SKM-1 treated with dmso at 0.1 percent for 144 hours (cell line): Measurements from ENCODE around the gene GPAT2.
"Not testable (repeated sequence)": the region's sequence is repeated elsewhere in the genome, so short reads cannot be mapped to it uniquely, and the experiment has no call there.

Experiments
- DNase-seq: peaks from one replicate; lab custom pipeline; 2025; ENCODE audit not compliant: unreplicated experiment; lab: John Stamatoyannopoulos, UW

GPAT2 gene

GRCh38 chr2:96023701-96024100 lies 11.0 kb downstream of the GPAT2 start:
- DNase-seq, result not testable (repeated sequence)

- not testable (repeated sequence) for DNase-seq
These were observed 11.8 kb downstream of the GPAT2 start for GRCh38 chr2:96022701-96023447.

DNA sequence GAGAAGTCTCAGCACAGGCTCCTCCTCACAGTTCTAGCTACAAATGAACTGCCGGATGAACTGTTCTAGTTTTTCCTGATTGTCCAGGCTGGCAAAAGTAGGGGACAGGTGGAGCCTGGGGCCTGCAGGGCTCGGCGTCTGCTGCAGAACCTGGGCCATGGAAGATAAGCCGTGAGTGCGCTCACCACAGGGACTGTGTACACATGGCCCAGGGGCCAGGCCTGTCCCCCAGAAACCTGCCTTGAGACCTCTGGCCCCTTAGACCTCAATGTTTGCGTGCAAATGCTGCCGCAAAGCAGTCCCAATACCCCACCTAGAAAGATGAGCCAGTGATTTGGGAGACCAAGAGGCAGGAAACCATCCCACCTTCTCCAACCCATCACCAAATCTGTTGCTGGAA lies 12.6 kb downstream of the GPAT2 start:
- DNase-seq, result not testable (repeated sequence)

DNA sequence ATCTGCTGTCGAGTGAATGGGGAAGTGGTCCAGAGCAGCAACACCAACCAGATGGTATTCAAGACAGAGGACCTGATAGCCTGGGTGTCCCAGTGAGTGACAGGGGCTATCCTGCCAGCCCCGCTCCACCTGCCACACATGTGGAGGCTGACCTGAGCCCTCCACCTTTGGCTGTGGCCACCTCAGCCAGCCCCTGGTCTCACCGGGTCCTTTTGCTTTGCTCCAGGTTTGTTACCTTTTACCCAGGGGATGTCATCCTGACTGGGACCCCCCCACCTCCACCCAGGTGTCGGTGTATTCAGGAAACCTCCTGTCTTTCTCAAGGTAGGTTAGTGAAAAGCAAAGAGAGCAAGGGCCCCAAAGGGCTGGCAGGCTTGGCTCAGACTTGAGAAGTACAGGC lies 13.6 kb downstream of the GPAT2 start:
- DNase-seq, result not testable (repeated sequence)

GRCh38 chr2:96019909-96020590 lies 14.7 kb downstream of the GPAT2 start:
- DNase-seq, result not testable (repeated sequence)

DNA sequence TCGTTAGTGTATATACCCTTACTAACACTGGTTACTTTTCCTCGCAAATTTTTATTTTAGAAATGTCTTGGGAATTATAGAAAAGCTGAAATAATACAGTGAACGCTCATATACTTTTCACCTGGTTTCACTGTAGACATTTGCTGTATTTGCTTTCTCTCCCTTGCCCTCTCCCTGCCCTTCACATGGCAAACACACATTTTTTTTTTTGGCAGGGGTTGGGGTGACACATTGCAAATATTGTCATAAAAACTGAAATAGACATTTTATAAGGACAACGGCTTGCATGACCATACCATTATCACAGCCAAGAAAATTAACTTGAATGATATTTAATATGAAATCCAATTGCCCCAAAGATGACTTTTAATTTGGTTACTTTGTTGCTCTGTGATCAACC lies 18.4 kb downstream of the GPAT2 start:
- DNase-seq, result not testable (repeated sequence)

- not testable (repeated sequence) for DNase-seq
These were observed 21.9 kb downstream of the GPAT2 start for GRCh38 chr2:96012792-96013264.

GRCh38 chr2:96012086-96012791 lies 22.5 kb downstream of the GPAT2 start:
- DNase-seq, result not testable (repeated sequence)

GRCh38 chr2:96011129-96011455 lies 23.6 kb downstream of the GPAT2 start:
- not testable (repeated sequence) for DNase-seq

DNA sequence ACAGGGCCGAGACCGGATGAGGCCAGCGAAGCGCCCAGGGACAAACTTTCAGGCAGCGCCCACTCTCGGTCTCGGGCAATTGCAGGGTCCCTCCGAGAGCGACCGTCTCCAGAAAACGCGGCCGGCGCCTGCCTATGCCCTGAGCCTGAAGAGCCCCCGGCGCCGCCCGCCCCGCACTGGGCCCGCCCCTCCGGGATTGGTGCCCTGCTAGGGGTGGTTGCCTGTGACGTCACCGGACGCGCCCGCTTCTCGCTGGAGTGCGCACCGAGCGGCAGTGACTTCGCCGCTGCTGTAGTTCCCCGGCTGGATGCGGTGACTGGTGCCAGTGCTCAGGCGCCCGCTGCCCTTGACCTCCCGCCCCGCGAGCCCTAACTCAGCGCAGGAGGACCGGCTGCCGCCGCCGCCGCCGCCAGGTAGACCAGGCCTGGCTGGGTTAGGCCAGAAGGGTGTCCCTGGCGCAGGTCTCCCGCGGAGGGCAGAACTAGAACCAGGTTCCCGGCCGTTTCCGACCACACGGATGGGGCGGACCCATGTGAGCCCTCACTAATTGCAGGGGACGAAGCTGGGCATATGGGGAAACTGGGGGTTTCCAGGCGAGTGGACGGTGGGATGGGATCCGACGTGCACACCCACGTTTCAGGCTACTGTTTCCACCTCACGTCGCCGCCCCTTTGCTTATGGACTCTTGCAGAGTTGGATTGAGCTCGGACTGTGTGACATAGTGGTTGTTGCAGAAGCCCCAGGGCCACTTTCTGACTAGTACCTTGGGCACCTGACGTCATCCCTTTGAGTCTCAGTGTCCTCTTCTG lies 24.2 kb downstream of the GPAT2 start:
- not testable (repeated sequence) for DNase-seq

DNA sequence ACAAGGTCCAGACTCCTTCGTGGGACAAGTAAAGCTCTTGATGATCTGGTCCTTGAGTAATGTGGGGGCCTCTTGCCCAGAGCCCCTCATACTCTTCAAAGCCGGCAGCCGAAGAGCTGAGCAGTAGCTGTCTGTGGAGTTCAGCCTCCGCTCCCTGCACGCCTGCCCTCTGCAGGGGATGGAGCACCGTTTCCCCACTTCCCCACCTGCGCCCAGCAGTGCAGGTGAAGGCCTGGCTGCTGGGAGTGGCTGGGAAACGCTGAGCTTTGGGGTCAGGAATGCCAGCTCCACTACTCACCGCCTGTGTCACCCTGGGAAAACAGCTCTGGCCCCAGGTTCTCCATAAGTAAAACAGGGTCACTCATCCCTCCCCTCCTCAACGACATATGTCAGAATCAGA lies 24.9 kb downstream of the GPAT2 start:
- not testable (repeated sequence) for DNase-seq

GRCh38 chr2:96008051-96008450 lies 26.7 kb downstream of the GPAT2 start:
- DNase-seq, result not testable (repeated sequence)

GRCh38 chr2:96006248-96006647 lies 28.5 kb downstream of the GPAT2 start:
- DNase-seq, result not testable (repeated sequence)

DNA sequence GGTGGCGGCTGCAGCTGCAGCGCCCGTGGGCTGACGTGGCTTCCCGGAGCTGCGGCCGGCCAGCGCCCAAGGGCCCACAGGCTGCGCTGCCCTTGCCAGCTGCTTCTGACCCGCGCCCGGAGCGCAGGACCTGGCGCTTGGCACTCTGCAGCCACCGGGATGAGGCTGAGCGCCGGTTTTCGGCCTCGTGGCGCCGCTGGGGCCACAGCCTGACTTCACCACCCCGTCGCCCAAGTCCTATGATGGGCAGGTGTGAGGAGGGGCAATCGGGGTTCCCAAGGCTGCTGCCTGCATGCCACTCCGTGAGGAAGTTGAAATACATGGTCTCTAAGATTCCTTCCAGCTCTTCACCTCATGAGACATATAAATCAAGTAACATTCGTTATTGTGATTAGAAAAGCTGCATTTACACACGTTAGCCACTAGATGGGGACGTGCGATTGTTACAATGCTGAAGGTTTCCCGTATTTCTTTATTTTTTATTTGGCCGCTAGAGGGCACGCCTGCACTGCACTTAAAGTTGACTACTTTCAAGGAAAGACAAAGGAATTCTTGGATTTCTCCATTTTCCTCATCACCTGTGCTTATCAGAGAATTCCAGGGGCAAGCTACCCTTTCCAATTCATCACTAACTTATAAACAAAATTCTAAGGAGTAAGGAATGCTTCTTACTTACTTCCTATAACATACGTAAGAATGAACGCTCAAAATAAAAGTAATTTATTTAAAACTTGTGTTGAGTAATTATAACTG lies 42.0 kb downstream of the GPAT2 start:
- DNase-seq, result not testable (repeated sequence)

DNA sequence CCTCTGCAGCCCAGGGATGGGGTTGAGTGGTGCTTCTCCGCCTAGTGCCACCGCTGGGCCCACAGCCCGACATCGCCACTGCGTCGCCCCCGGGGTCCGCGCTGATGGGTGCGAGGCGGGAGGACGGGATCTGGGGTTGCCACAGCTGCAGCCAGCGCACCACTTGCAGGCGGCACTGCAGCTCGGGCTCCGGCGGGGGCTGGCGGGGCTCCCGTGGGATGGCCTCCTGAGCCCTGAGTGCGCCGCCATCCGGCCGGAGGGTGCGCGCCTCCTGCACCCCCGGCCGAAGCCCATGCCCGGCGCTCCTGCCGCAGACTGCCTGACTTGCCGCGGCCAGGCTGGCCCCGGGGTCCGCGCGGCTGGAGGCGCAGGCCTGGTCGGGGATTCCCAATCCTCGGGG lies 42.6 kb downstream of the GPAT2 start:
- DNase-seq, result not testable (repeated sequence)

- not testable (repeated sequence) for DNase-seq
These were observed 43.2 kb downstream of the GPAT2 start, which contains the start of gene ANKRD36C for GRCh38 chr2:95991351-95992094. TSS of gene ANKRD36C (minus strand) at chr2:95991824. CDS start at chr2:95991708, 116 bp downstream.

- DNase-seq, result not testable (repeated sequence)
These were observed 43.8 kb downstream of the GPAT2 start for GRCh38 chr2:95990884-95991283.
